Neuronal stem cell (in vitro differentiated cells): ENCODE results near the gene GRIK3.
A peak's percentile ranks its signal among the peaks of the same experiment; 100 is the strongest.

ENCODE experiments used
- DNase-seq: peaks from one replicate; pipeline ENCODE4 v3.0.0-alpha.2; 2013; ENCODE audit warnings: low spot score
- H2AFZ ChIP-seq: one replicate; pipeline ENCODE4 v1.6.1; 2013; ENCODE audit warnings: mild to moderate bottlenecking, low read length, inconsistent platforms
- H2AK5ac ChIP-seq: 2 replicates; pipeline ENCODE4 v1.6.1; 2013; ENCODE audit warnings: low read depth, mild to moderate bottlenecking, inconsistent platforms, low read length, moderate library complexity, mixed read lengths
- H2BK120ac ChIP-seq: 2 replicates; pipeline ENCODE4 v1.6.1; 2013; ENCODE audit warnings: low read depth, mild to moderate bottlenecking, inconsistent platforms, low read length, moderate library complexity, mixed read lengths
- H2BK12ac ChIP-seq: one replicate; pipeline ENCODE4 v1.6.1; 2013; ENCODE audit warnings: low read length, inconsistent platforms
- H2BK15ac ChIP-seq: 2 replicates; pipeline ENCODE4 v1.6.1; 2013; ENCODE audit warnings: mild to moderate bottlenecking, low read length, inconsistent platforms, mixed read lengths
- H2BK5ac ChIP-seq: one replicate; pipeline ENCODE4 v1.6.1; 2013; ENCODE audit warnings: inconsistent platforms, mild to moderate bottlenecking, low read length, moderate library complexity
- H3K14ac ChIP-seq: one replicate; pipeline ENCODE4 v1.6.1; 2013; ENCODE audit warnings: low read length, inconsistent platforms
- H3K18ac ChIP-seq: 2 replicates; pipeline ENCODE4 v1.6.1; 2013; ENCODE audit warnings: low read length, inconsistent platforms
- H3K23ac ChIP-seq: 2 replicates; pipeline ENCODE4 v1.6.1; 2013; ENCODE audit warnings: low read depth, mild to moderate bottlenecking, mixed read lengths, low read length, inconsistent platforms; ENCODE audit not compliant: poor library complexity
- H3K27ac ChIP-seq: replicated peaks from 3 replicates; pipeline ENCODE4 v1.5.1; 2013; ENCODE audit warnings: low read length, inconsistent platforms
- H3K27me3 ChIP-seq, 3 experiments: 2 replicates each; pipeline ENCODE4 v1.6.1; 2013; ENCODE audit warnings: low read length in 3 of 3, mild to moderate bottlenecking in 2 of 3, inconsistent platforms in 1 of 3, low read depth in 1 of 3, mixed read lengths in 1 of 3, moderate library complexity in 1 of 3; ENCODE audit not compliant: control insufficient read depth in 3 of 3, insufficient read depth in 3 of 3
- H3K36me3 ChIP-seq, 2 donors: replicated peaks in 1 of 2; 2 replicates each; pipeline ENCODE4 v1.6.1; 2013; ENCODE audit warnings: low read length in 2 of 2; ENCODE audit not compliant: control insufficient read depth in 2 of 2, insufficient read depth in 2 of 2
- H3K4ac ChIP-seq: 2 replicates; pipeline ENCODE4 v1.6.1; 2013; ENCODE audit warnings: inconsistent platforms, mild to moderate bottlenecking, low read length, moderate library complexity
- H3K4me1 ChIP-seq, 2 donors: 1 replicate in 1 of 2; 2 replicates in 1 of 2; pipeline ENCODE4 v1.6.1; 2013; ENCODE audit warnings: low read length in 2 of 2, low read depth in 1 of 2; ENCODE audit not compliant: control insufficient read depth in 2 of 2, insufficient read depth in 1 of 2
- H3K4me2 ChIP-seq: one replicate; pipeline ENCODE4 v1.6.1; 2013; ENCODE audit warnings: mild to moderate bottlenecking, low read length, inconsistent platforms; ENCODE audit not compliant: insufficient read depth, poor library complexity, severe bottlenecking
- H3K4me3 ChIP-seq, 2 donors: 2 replicates each; pipeline ENCODE4 v1.5.1; 2013; ENCODE audit warnings: low read length in 2 of 2, mild to moderate bottlenecking in 2 of 2, inconsistent platforms in 1 of 2, moderate library complexity in 1 of 2
- H3K79me1 ChIP-seq: one replicate; pipeline ENCODE4 v1.6.1; 2013; ENCODE audit warnings: low read depth, mild to moderate bottlenecking, inconsistent platforms, low read length, moderate library complexity
- H3K9ac ChIP-seq: one replicate; pipeline ENCODE4 v1.6.1; 2013; ENCODE audit warnings: mild to moderate bottlenecking, low read depth, low read length, inconsistent platforms; ENCODE audit not compliant: poor library complexity
- H3K9me3 ChIP-seq, 2 donors: replicated peaks in 1 of 2; 2 replicates each; pipeline versions ENCODE3 to v1.6.1; 2013; ENCODE audit warnings: low read length in 2 of 2, mild to moderate bottlenecking in 2 of 2, inconsistent platforms in 1 of 2, low read depth in 1 of 2, mixed read lengths in 1 of 2, moderate library complexity in 1 of 2; ENCODE audit not compliant: control insufficient read depth in 2 of 2, insufficient read depth in 1 of 2
- H4K8ac ChIP-seq: one replicate; pipeline ENCODE4 v1.6.1; 2013; ENCODE audit warnings: low read depth, mild to moderate bottlenecking, inconsistent platforms, low read length, moderate library complexity
- H4K91ac ChIP-seq: one replicate; pipeline ENCODE4 v1.6.1; 2013; ENCODE audit warnings: low read length, low read depth, mild to moderate bottlenecking, inconsistent platforms; ENCODE audit not compliant: poor library complexity
- WGBS, 2 donors: extraction: QIAGEN DNeasy Blood & Tissue Kit; methylation state at CpG; one replicate each; pipeline ENCODE4 v1.1.7; 2013; ENCODE audit warnings: missing lambda C conversion rate in 2 of 2, mixed read lengths in 1 of 2; ENCODE audit not compliant: insufficient read length in 2 of 2, insufficient replicate concordance in 1 of 2; ENCODE audit errors: extremely low coverage in 2 of 2; 5-methylcytosine and 5-hydroxymethylcytosine counted together

GRIK3 gene

DNA sequence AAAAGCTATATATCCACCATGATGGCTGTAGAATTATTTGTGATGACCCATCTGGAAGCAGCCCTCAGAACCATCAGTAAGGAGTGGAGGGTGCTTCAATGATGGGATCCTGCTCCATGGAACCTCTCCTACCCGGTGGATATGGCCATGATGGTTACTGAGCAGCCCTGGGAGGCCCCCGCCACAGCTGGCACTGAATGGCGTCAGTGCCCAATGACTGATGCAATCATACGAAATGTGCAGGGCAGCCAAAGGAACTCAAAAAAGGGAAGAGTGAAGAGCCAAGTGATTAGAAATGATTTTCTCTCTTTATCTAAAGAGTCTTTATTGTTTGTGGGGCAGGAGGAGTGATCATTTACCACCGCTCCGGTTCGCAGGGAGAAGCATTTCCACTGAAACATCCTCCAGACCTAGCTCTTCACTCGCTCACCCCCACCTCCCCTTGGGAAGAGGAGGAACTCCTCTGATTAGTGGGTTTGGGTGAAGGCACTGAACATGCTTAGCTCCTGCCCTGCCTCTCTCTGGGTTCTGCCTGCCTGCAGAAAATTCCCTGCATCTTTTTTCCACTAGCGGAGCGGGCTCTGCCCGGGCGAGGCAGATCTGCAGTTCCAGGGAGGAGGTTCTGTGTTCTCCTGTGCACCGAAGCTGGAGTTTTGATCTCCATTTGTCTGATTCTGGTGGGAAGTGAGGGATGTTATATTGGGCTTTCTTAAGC, 260.3 kb downstream of the GRIK3 start:
- no peak overlapping the region for H2BK15ac ChIP-seq
- no peaks in the 10 kb centered on the region for H3K36me3 ChIP-seq
- no peak overlapping the region for H3K14ac ChIP-seq
- peaks cover 0 to 22% of the 10 kb centered on the region in 2 donors for H3K4me1 ChIP-seq
- H2BK120ac ChIP-seq: no peak overlapping the region
- H3K27me3 ChIP-seq: peaks cover 0 to 62% (median 0%) of the 10 kb centered on the region in 3 experiments
- no peaks in the 10 kb centered on the region for H3K79me1 ChIP-seq
- no peak overlapping the region for H4K91ac ChIP-seq
- H3K9ac ChIP-seq: no peak overlapping the region
- no peak overlapping the region for H3K27ac ChIP-seq
- DNase-seq: no peak
- no peak overlapping the region for H3K4ac ChIP-seq
- H2AK5ac ChIP-seq: no peak overlapping the region
- no peaks in the 10 kb centered on the region for H3K9me3 ChIP-seq
- no peak overlapping the region for H2AFZ ChIP-seq
- no peak overlapping the region for H3K4me3 ChIP-seq
- H2BK12ac ChIP-seq: no peak overlapping the region
- no peak overlapping the region for H3K23ac ChIP-seq
- WGBS, 2 donors: no CpG with 5 or more reads among the region's 13 CpGs
- no peak overlapping the region for H3K18ac ChIP-seq
- H2BK5ac ChIP-seq: no peak overlapping the region
- H3K4me2 ChIP-seq: no peak overlapping the region
- no peak overlapping the region for H4K8ac ChIP-seq

DNA sequence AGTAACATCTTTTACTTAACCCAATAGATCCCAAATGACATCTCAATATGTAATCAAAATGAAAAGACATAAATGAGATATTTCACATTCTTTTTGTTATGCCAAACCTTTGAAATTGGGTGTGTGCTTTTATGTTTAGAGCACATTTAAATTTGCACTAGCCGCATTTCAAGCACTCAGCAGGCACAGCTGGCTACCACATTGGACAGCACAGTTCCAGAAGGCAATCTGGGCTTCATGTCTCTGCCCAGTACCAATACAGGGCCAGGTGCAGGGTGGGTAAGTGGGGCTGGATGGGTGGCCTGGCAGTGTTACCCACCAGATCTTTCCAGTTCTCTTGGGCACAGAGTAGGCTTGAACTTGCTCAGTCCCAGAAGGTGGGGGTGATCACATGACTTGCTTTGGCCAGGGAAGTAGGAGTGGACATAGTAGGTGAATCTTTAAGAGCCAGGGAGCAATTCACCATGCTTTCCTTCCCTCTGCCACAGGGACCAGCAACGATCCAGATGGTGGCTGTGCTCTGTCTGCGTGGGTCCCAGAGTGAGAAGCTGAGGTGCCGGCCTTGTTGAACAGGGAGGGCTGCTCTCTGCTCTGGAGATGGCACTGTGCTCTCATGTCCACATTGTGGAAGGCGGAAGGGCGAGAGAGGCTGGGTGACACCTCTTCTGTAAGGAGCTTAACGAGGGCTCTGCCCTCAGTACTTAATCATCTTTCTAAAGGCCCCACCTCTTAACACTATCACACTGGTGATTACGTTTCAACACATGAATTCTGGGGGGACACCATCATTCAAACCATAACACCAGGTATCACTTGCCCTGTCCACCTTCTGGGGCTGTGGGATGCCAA, 261.4 kb downstream of the GRIK3 start:
- Histone ChIP-seq H3K4me3 (no peak overlapping the region), H2BK120ac (no peak overlapping the region), H2BK5ac (no peak overlapping the region), H3K27me3 (peaks cover 0 to 62% (median 0%) of the 10 kb centered on the region in 3 experiments), H3K23ac (no peak overlapping the region), H3K14ac (no peak overlapping the region), H2AK5ac (no peak overlapping the region), H2AFZ (no peak overlapping the region), H3K79me1 (no peaks in the 10 kb centered on the region), H4K91ac (no peak overlapping the region), H3K9me3 (no peaks in the 10 kb centered on the region), H3K4me1 (peaks cover 0 to 22% of the 10 kb centered on the region in 2 donors), H3K18ac (no peak overlapping the region), H3K4ac (no peak overlapping the region), H3K36me3 (no peaks in the 10 kb centered on the region), H3K27ac (no peak overlapping the region), H3K4me2 (no peak overlapping the region), H4K8ac (no peak overlapping the region), H2BK15ac (peak overlapping the region; percentile 8), H2BK12ac (no peak overlapping the region), H3K9ac (no peak overlapping the region)
- WGBS, 2 donors: no CpG with 5 or more reads among the region's 8 CpGs
- DNase-seq: no peak

DNA sequence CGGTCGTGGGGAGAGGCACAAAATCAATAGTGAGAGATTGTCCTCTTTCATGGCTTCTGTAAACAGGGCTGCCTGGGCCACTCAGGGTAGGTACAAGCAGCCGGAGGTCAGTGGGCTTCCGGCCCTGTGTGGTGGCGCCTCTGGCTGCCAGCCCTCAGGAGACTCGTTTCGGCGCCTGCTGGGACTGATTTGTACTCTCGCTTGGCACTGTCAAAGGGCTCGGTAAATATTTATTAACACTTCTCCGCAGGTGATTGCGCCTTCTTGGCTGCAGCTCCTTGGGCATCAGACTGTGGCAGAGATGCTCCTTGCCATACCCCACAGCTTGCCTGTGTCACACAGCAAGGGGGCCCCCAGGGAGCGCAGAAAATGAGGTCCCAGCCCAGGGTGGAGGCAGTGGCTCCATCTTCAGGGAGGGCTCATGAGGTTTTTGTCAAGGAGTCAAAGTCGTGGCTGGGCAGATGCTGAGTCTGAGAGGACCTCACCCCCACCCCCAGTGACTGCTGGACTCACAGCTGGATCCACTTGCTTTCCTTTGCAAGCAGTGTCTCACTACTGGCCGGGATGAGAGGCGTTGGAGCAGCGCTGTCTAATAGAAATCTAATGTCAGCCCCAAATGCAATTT, 262.5 kb downstream of the GRIK3 start:
- H3K14ac ChIP-seq: no peak overlapping the region
- peak overlapping the region; percentile 88 for H2BK15ac ChIP-seq
- H3K4me1 ChIP-seq: peaks cover 0 to 22% of the 10 kb centered on the region in 2 donors
- H3K23ac ChIP-seq: no peak overlapping the region
- no peaks in the 10 kb centered on the region for H3K36me3 ChIP-seq
- H3K9ac ChIP-seq: no peak overlapping the region
- H2BK5ac ChIP-seq: peak overlapping the region; percentile 76
- H3K79me1 ChIP-seq: no peaks in the 10 kb centered on the region
- no peak overlapping the region for H3K4ac ChIP-seq
- H3K4me2 ChIP-seq: peak overlapping the region; percentile 47
- WGBS, 2 donors: no CpG with 5 or more reads among the region's 17 CpGs
- no peak overlapping the region for H2AFZ ChIP-seq
- no peak for DNase-seq
- H3K9me3 ChIP-seq: no peaks in the 10 kb centered on the region
- H2AK5ac ChIP-seq: no peak overlapping the region
- peak overlapping the region; percentile 95 for H2BK120ac ChIP-seq
- H3K27ac ChIP-seq: no peak overlapping the region
- no peak overlapping the region for H3K4me3 ChIP-seq
- peak overlapping the region; percentile 77 for H2BK12ac ChIP-seq
- H3K27me3 ChIP-seq: peaks cover 0 to 58% (median 0%) of the 10 kb centered on the region in 3 experiments
- no peak overlapping the region for H4K8ac ChIP-seq
- H4K91ac ChIP-seq: no peak overlapping the region
- H3K18ac ChIP-seq: peak overlapping the region; percentile 87

DNA sequence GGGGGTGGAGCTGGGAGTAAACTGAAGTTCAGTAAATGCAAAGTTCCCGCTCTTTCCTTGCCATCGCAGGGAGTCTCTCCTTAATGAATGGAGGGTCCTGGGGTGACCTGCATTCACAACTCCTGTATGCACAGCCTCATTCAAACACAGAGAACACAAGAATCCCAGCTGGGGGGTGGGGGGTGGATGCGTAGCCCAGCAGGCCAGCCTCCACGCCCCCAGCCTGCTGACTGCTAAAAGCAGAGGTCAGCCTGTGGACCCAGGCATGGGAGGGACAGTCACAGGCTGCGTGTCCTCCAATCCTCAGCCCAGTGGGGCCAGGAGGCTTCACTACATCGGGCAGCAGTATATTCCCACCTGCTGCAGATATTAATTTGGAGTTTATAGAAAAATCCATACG, 263.1 kb downstream of the GRIK3 start:
- H4K91ac ChIP-seq: no peak overlapping the region

More for the DNA sequence above, 263.1 kb downstream of the GRIK3 start:
- Histone ChIP-seq H3K27me3 (peaks cover 0 to 54% (median 0%) of the 10 kb centered on the region in 3 experiments), H4K8ac (no peak overlapping the region), H3K23ac (no peak overlapping the region), H2BK12ac (no peak overlapping the region), H3K4me1 (peaks cover 0 to 25% of the 10 kb centered on the region in 2 donors), H2AK5ac (no peak overlapping the region), H3K9me3 (no peaks in the 10 kb centered on the region), H3K27ac (no peak overlapping the region), H2AFZ (no peak overlapping the region), H3K9ac (no peak overlapping the region), H3K4me2 (peak overlapping the region; percentile 47), H2BK15ac (no peak overlapping the region), H2BK5ac (peak overlapping the region; percentile 76), H3K18ac (peak overlapping the region; percentile 87), H3K79me1 (no peaks in the 10 kb centered on the region), H3K4ac (no peak overlapping the region), H3K36me3 (no peaks in the 10 kb centered on the region), H3K14ac (no peak overlapping the region), H2BK120ac (no peak overlapping the region), H3K4me3 (no peak overlapping the region)
- no CpG with 5 or more reads among the region's 7 CpGs for WGBS, 2 donors
- DNase-seq: peak; percentile 56
